ENCODE data around the gene NCAPD3. TPM values are rescaled to one million over a fixed set of nuclear protein-coding genes. Genes with fewer than 3 reads are reported as not detected.

Gene NCAPD3
- total and polyA plus RNA-seq, 4 experiments from 2014 or later, result 14.3 to 41.8 (median 27.3) TPM

DNA sequence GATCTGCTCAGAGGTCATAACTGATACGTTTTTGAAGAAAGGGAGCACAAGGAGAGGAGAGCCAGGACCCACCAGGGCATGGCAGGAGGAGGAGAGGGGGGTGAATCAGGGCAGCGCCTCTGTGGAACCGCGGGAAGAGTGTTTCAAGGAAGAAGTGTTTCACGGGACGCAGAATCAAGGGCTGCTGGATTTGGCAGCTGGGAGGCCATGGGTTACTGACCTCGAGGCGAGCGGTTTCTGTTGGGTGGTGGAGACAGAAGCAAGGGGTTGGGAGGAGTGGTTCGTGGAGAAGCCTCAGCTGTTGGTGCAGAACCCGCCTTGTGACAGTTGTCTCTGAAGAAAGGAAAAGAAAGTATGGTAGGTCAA lies 13.8 kb upstream of the NCAPD3 start:
- Mint-ChIP-seq H3K27me3 (no peaks in the 10 kb centered on the region), H3K4me3 (no peak overlapping the region), H3K4me1 (peaks cover 1 to 5% (median 4%) of the 10 kb centered on the region in 4 donors), H3K36me3 (peaks cover 37 to 66% of the 10 kb centered on the region in 2 donors), H3K9me3 (no peaks in the 10 kb centered on the region), H3K27ac (peak overlapping the region in 1 of 7 donors; percentile 70)
- intact Hi-C loops (cut with micrococcal nuclease), result no loop called here
- H3K36me3 ChIP-seq (ENCODE audit: insufficient read depth, low read length), result peaks cover 60% of the 10 kb centered on the region
- DNase-seq, result no peak
- no peaks in the 10 kb centered on the region for H3K27me3 ChIP-seq (ENCODE audit: insufficient read depth, low read length)
- no peak overlapping the region for H3K4me3 ChIP-seq (ENCODE audit: low read length in 2 of 2)
- no peak overlapping the region for H3K27ac ChIP-seq (ENCODE audit: low read depth, low read length)
- POLR2A ChIA-PET (ENCODE audit: partially characterized antibody), result no interaction called here
- H3K9me3 ChIP-seq (ENCODE audit: control insufficient read depth in 1 of 2, low read length in 2 of 2), result no peaks in the 10 kb centered on the region
- CTCF ChIA-PET (ENCODE audit: partially characterized antibody), result no interaction called here
- H3K4me1 ChIP-seq (ENCODE audit: insufficient read depth, low read length), result peaks cover 1% of the 10 kb centered on the region

GRCh38 chr11:134236834-134237556 lies 13.2 kb upstream of the NCAPD3 start:
- POLR2A ChIA-PET (ENCODE audit: partially characterized antibody), result no interaction called here
- H3K4me1 Mint-ChIP-seq, result peaks cover 5 to 10% (median 7%) of the 10 kb centered on the region in 4 donors
- Histone ChIP-seq H3K4me3 (ENCODE audit: low read length in 2 of 2) (no peak overlapping the region), H3K27ac (ENCODE audit: low read depth, low read length) (no peak overlapping the region), H3K4me1 (ENCODE audit: insufficient read depth, low read length) (peaks cover 7% of the 10 kb centered on the region), H3K27me3 (ENCODE audit: insufficient read depth, low read length) (no peaks in the 10 kb centered on the region), H3K9me3 (ENCODE audit: control insufficient read depth in 1 of 2, low read length in 2 of 2) (no peaks in the 10 kb centered on the region), H3K36me3 (ENCODE audit: insufficient read depth, low read length) (peaks cover 57% of the 10 kb centered on the region)
- no peaks in the 10 kb centered on the region for H3K27me3 Mint-ChIP-seq
- peaks cover 33 to 61% of the 10 kb centered on the region in 2 donors for H3K36me3 Mint-ChIP-seq
- H3K9me3 Mint-ChIP-seq, result no peaks in the 10 kb centered on the region
- DNase-seq, result no peak
- H3K4me3 Mint-ChIP-seq, result peak overlapping the region in 1 of 8 donors; percentile 26
- CTCF ChIA-PET (ENCODE audit: partially characterized antibody), result no interaction called here
- intact Hi-C loops (cut with micrococcal nuclease), result no loop called here
- H3K27ac Mint-ChIP-seq, result peak overlapping the region in 4 of 7 donors; percentile 48 to 92 (median 74)

GRCh38 chr11:134235399-134235798 lies 11.6 kb upstream of the NCAPD3 start:
- CTCF ChIA-PET (ENCODE audit: partially characterized antibody), result interaction anchor here (1.4 kb wide), 1 partner anchor 13 kb away, joined by 4 read pairs; no protein-coding TSS in a partner anchor
- intact Hi-C loops (cut with micrococcal nuclease), result no loop called here
- Mint-ChIP-seq H3K4me1 (peaks cover 12 to 26% (median 14%) of the 10 kb centered on the region in 4 donors), H3K4me3 (no peak overlapping the region), H3K36me3 (peaks cover 33 to 60% of the 10 kb centered on the region in 2 donors), H3K9me3 (no peaks in the 10 kb centered on the region), H3K27ac (no peak overlapping the region), H3K27me3 (no peaks in the 10 kb centered on the region)
- no peak overlapping the region for H3K27ac ChIP-seq (ENCODE audit: low read depth, low read length)
- POLR2A ChIA-PET (ENCODE audit: partially characterized antibody), result interaction anchor here (2.8 kb wide), 1 partner anchor 11 kb away, joined by 17 read pairs; the partner anchor contains the start of genes NCAPD3 and VPS26B
- DNase-seq, result no peak
- no peak overlapping the region for H3K4me3 ChIP-seq (ENCODE audit: low read length in 2 of 2)
- H3K27me3 ChIP-seq (ENCODE audit: insufficient read depth, low read length), result no peaks in the 10 kb centered on the region
- peaks cover 48% of the 10 kb centered on the region for H3K36me3 ChIP-seq (ENCODE audit: insufficient read depth, low read length)
- peaks cover 13% of the 10 kb centered on the region for H3K4me1 ChIP-seq (ENCODE audit: insufficient read depth, low read length)
- H3K9me3 ChIP-seq (ENCODE audit: control insufficient read depth in 1 of 2, low read length in 2 of 2), result no peaks in the 10 kb centered on the region

- no peak for DNase-seq
- H3K36me3 Mint-ChIP-seq, result peaks cover 26 to 47% of the 10 kb centered on the region in 2 donors
- H3K27me3 ChIP-seq (ENCODE audit: insufficient read depth, low read length), result no peaks in the 10 kb centered on the region
- POLR2A ChIA-PET (ENCODE audit: partially characterized antibody), result interaction anchor here (0.6 to 2.8 kb wide), 3 partner anchors 9 to 63 kb away, joined by 3 to 17 read pairs (median 4); partner anchors contain the start of genes GLB1L3, NCAPD3 and VPS26B
- H3K9me3 ChIP-seq (ENCODE audit: control insufficient read depth in 1 of 2, low read length in 2 of 2), result no peaks in the 10 kb centered on the region
- no peaks in the 10 kb centered on the region for H3K9me3 Mint-ChIP-seq
- H3K27ac ChIP-seq (ENCODE audit: low read depth, low read length), result no peak overlapping the region
- no peak overlapping the region for H3K4me3 ChIP-seq (ENCODE audit: low read length in 2 of 2)
- intact Hi-C loops (cut with micrococcal nuclease), result no loop called here
- peaks cover 25 to 41% (median 30%) of the 10 kb centered on the region in 4 donors for H3K4me1 Mint-ChIP-seq
- H3K4me1 ChIP-seq (ENCODE audit: insufficient read depth, low read length), result peaks cover 30% of the 10 kb centered on the region
- no peaks in the 10 kb centered on the region for H3K27me3 Mint-ChIP-seq
- H3K27ac Mint-ChIP-seq, result no peak overlapping the region
- no peak overlapping the region for H3K4me3 Mint-ChIP-seq
- H3K36me3 ChIP-seq (ENCODE audit: insufficient read depth, low read length), result peaks cover 35% of the 10 kb centered on the region
- CTCF ChIA-PET (ENCODE audit: partially characterized antibody), result interaction anchor here (1.0 to 1.4 kb wide), 3 partner anchors 10 to 20 kb away, joined by 3 to 4 read pairs (median 3); partner anchors contain the start of genes ACAD8, THYN1 and VPS26B
Measured at GRCh38 chr11:134233729-134234179, 10.0 kb upstream of the NCAPD3 start.

DNA sequence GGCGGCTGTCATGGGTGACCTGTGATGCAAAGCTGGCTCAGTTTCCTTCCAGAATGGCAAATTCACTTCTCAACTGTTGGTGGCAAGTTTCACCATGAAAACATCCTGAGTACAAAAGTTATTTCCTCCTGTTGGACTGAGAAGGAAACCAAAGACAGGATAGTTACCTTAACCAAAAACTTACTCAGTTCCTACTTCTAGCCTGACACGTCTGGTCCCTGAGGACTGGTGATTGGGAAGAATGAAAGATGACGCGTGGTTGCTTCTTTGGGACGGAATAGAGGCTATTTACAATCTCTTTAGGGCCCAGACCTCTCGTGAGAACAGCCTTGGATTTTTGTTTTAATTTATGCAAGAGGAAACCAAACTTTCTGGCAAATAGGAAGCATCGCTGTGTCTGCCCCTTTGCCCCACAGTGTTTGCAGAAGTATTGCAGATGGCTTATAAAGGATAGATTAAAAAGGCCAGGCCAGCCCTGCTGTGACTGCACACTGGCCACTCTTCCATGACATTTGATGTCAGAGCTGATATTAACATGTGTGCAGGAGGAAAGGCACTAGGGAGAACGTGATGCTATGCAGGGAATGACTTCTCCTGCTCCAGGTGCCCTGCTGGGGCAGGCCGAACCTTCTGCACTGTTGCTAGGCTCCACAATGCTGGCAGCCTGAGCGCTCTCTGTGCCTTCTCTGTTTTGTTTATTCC lies 8.3 kb upstream of the NCAPD3 start:
- no peaks in the 10 kb centered on the region for H3K27me3 Mint-ChIP-seq
- CTCF ChIA-PET (ENCODE audit: partially characterized antibody), result interaction anchor here (0.7 kb wide), 1 partner anchor 12 kb away, joined by 3 read pairs; no protein-coding TSS in a partner anchor

GRCh38 chr11:134230339-134230738 lies 6.6 kb upstream of the NCAPD3 start:
- Histone ChIP-seq H3K36me3 (ENCODE audit: insufficient read depth, low read length) (peaks cover 11% of the 10 kb centered on the region), H3K27me3 (ENCODE audit: insufficient read depth, low read length) (no peaks in the 10 kb centered on the region), H3K9me3 (ENCODE audit: control insufficient read depth in 1 of 2, low read length in 2 of 2) (no peaks in the 10 kb centered on the region), H3K4me1 (ENCODE audit: insufficient read depth, low read length) (peaks cover 62% of the 10 kb centered on the region), H3K4me3 (ENCODE audit: low read length in 2 of 2) (no peak overlapping the region), H3K27ac (ENCODE audit: low read depth, low read length) (no peak overlapping the region)
- H3K4me3 Mint-ChIP-seq, result peak overlapping the region in 3 of 8 donors; percentile 9 to 58 (median 26)
- CTCF ChIA-PET (ENCODE audit: partially characterized antibody), result no interaction called here
- H3K27me3 Mint-ChIP-seq, result no peaks in the 10 kb centered on the region
- peaks cover 0 to 2% (median 0%) of the 10 kb centered on the region in 8 donors for H3K9me3 Mint-ChIP-seq
- intact Hi-C loops (cut with micrococcal nuclease), result no loop called here
- DNase-seq, result no peak
- H3K4me1 Mint-ChIP-seq, result peaks cover 54 to 75% (median 62%) of the 10 kb centered on the region in 4 donors
- POLR2A ChIA-PET (ENCODE audit: partially characterized antibody), result no interaction called here
- peak overlapping the region; percentile 8 to 89 (median 61) for H3K27ac Mint-ChIP-seq
- H3K36me3 Mint-ChIP-seq, result peaks cover 6 to 31% of the 10 kb centered on the region in 2 donors

More for the DNA sequence above, 8.3 kb upstream of the NCAPD3 start:
- no peak for DNase-seq
- peak overlapping the region in 2 of 7 donors; percentile 32 to 87 for H3K27ac Mint-ChIP-seq
- no peak overlapping the region for H3K27ac ChIP-seq (ENCODE audit: low read depth, low read length)
- peaks cover 14 to 35% of the 10 kb centered on the region in 2 donors for H3K36me3 Mint-ChIP-seq
- POLR2A ChIA-PET (ENCODE audit: partially characterized antibody), result no interaction called here
- peaks cover 41 to 58% (median 44%) of the 10 kb centered on the region in 4 donors for H3K4me1 Mint-ChIP-seq
- H3K9me3 Mint-ChIP-seq, result no peaks in the 10 kb centered on the region
- H3K4me3 Mint-ChIP-seq, result peak overlapping the region in 1 of 8 donors; percentile 39
- intact Hi-C loops (cut with micrococcal nuclease), result no loop called here
- H3K36me3 ChIP-seq (ENCODE audit: insufficient read depth, low read length), result peaks cover 23% of the 10 kb centered on the region
- H3K27me3 ChIP-seq (ENCODE audit: insufficient read depth, low read length), result no peaks in the 10 kb centered on the region
- H3K9me3 ChIP-seq (ENCODE audit: control insufficient read depth in 1 of 2, low read length in 2 of 2), result no peaks in the 10 kb centered on the region
- H3K4me1 ChIP-seq (ENCODE audit: insufficient read depth, low read length), result peaks cover 45% of the 10 kb centered on the region
- no peak overlapping the region for H3K4me3 ChIP-seq (ENCODE audit: low read length in 2 of 2)
